ENCODE results near the gene CD22. TPM values are rescaled to one million over a fixed set of nuclear protein-coding genes. Genes with fewer than 3 reads are reported as not detected.

The CD22 gene
- total RNA-seq, 1 experiment from 2014 or later = not detected

- POLR2A ChIA-PET = no interaction called here
- no peaks in the 10 kb centered on the region for H3K9me3 Mint-ChIP-seq (ENCODE audit: unreplicated experiment)
- Histone ChIP-seq H3K27me3 (replicated peaks; ENCODE audit: control insufficient read depth, insufficient read depth, low read length) (no peaks in the 10 kb centered on the region), H3K4me1 (no peaks in the 10 kb centered on the region; the same call in 1 of the 2 replicates), H3K4me3 (ENCODE audit: low read depth, low read length) (no peak overlapping the region), H3K36me3 (ENCODE audit: control insufficient read depth, insufficient read depth, low read length) (no peaks in the 10 kb centered on the region), H3K9me3 (no peaks in the 10 kb centered on the region)
- H3K27me3 Mint-ChIP-seq (ENCODE audit: insufficient read depth, unreplicated experiment) = peaks cover 3% of the 10 kb centered on the region
- H3K36me3 Mint-ChIP-seq (ENCODE audit: insufficient read depth, unreplicated experiment) = no peaks in the 10 kb centered on the region
- no peak overlapping the region for H3K4me3 Mint-ChIP-seq (ENCODE audit: unreplicated experiment)
- no peak overlapping the region for H3K27ac Mint-ChIP-seq (ENCODE audit: unreplicated experiment)
- CTCF ChIA-PET = interaction anchor here (0.6 kb wide), 1 partner anchor 74 kb away, joined by 3 read pairs; no protein-coding TSS in a partner anchor
- BruUV-seq (replicated peaks) = no TSS peak
- H3K4me1 Mint-ChIP-seq (ENCODE audit: low read depth, unreplicated experiment) = no peaks in the 10 kb centered on the region
- no peak for DNase-seq
- no peak for TF ChIP-seq CTCF (IDR thresholded peaks at IDR 0.05; ENCODE audit: insufficient read depth in 1 of 2, low read depth in 1 of 2, low read length in 1 of 2, severe bottlenecking in 1 of 2, unreplicated experiment in 1 of 2)
- intact Hi-C loops (cut with micrococcal nuclease; ENCODE audit: unreplicated experiment) = no loop called here
Observed at GRCh38 chr19:35341565-35342225, 12.7 kb downstream of the CD22 start.

GRCh38 chr19:35342430-35342829 lies 13.4 kb downstream of the CD22 start:
- Mint-ChIP-seq H3K36me3 (ENCODE audit: insufficient read depth, unreplicated experiment) (no peaks in the 10 kb centered on the region), H3K4me3 (ENCODE audit: unreplicated experiment) (no peak overlapping the region), H3K4me1 (ENCODE audit: low read depth, unreplicated experiment) (no peaks in the 10 kb centered on the region), H3K9me3 (ENCODE audit: unreplicated experiment) (no peaks in the 10 kb centered on the region), H3K27me3 (ENCODE audit: insufficient read depth, unreplicated experiment) (peaks cover 3% of the 10 kb centered on the region), H3K27ac (ENCODE audit: unreplicated experiment) (no peak overlapping the region)
- ChIA-PET POLR2A (no interaction called here), CTCF (interaction anchor here (0.6 kb wide), 1 partner anchor 10 kb away, joined by 3 read pairs; no protein-coding TSS in a partner anchor)
- no peak overlapping the region for H3K4me3 ChIP-seq (ENCODE audit: low read depth, low read length)
- intact Hi-C loops (cut with micrococcal nuclease; ENCODE audit: unreplicated experiment) = no loop called here
- TF ChIP-seq CTCF (IDR thresholded peaks at IDR 0.05; ENCODE audit: insufficient read depth in 1 of 2, low read depth in 1 of 2, low read length in 1 of 2, severe bottlenecking in 1 of 2, unreplicated experiment in 1 of 2) = no peak
- no peaks in the 10 kb centered on the region for H3K9me3 ChIP-seq
- no peaks in the 10 kb centered on the region for H3K36me3 ChIP-seq (ENCODE audit: control insufficient read depth, insufficient read depth, low read length)
- no peak for DNase-seq
- no peaks in the 10 kb centered on the region; the same call in 1 of the 2 replicates for H3K4me1 ChIP-seq
- no peaks in the 10 kb centered on the region for H3K27me3 ChIP-seq (replicated peaks; ENCODE audit: control insufficient read depth, insufficient read depth, low read length)
- no TSS peak for BruUV-seq (replicated peaks)

GRCh38 chr19:35344511-35345031 lies 15.6 kb downstream of the CD22 start:
- H3K4me1 Mint-ChIP-seq (ENCODE audit: low read depth, unreplicated experiment) = no peaks in the 10 kb centered on the region
- H3K4me3 Mint-ChIP-seq (ENCODE audit: unreplicated experiment) = no peak overlapping the region
- no peaks in the 10 kb centered on the region; the same call in 1 of the 2 replicates for H3K4me1 ChIP-seq
- H3K27ac Mint-ChIP-seq (ENCODE audit: unreplicated experiment) = no peak overlapping the region
- no peak for TF ChIP-seq CTCF (IDR thresholded peaks at IDR 0.05; ENCODE audit: insufficient read depth in 1 of 2, low read depth in 1 of 2, low read length in 1 of 2, severe bottlenecking in 1 of 2, unreplicated experiment in 1 of 2)
- no peaks in the 10 kb centered on the region for H3K9me3 ChIP-seq
- H3K27me3 Mint-ChIP-seq (ENCODE audit: insufficient read depth, unreplicated experiment) = peaks cover 3% of the 10 kb centered on the region
- BruUV-seq (replicated peaks) = no TSS peak
- H3K9me3 Mint-ChIP-seq (ENCODE audit: unreplicated experiment) = no peaks in the 10 kb centered on the region
- intact Hi-C loops (cut with micrococcal nuclease; ENCODE audit: unreplicated experiment) = no loop called here
- POLR2A ChIA-PET = no interaction called here
- H3K36me3 Mint-ChIP-seq (ENCODE audit: insufficient read depth, unreplicated experiment) = no peaks in the 10 kb centered on the region
- H3K36me3 ChIP-seq (ENCODE audit: control insufficient read depth, insufficient read depth, low read length) = no peaks in the 10 kb centered on the region
- no peaks in the 10 kb centered on the region for H3K27me3 ChIP-seq (replicated peaks; ENCODE audit: control insufficient read depth, insufficient read depth, low read length)
- DNase-seq = peak in 1 of 2 experiments; percentile 27
- CTCF ChIA-PET = no interaction called here
- H3K4me3 ChIP-seq (ENCODE audit: low read depth, low read length) = no peak overlapping the region
